C1 segment of cervical spinal cord (tissue), 14 donors: ENCODE measurements around the gene CARD9.

ENCODE experiments used
- DNase-seq, 14 donors: peaks; one replicate each; lab custom pipeline; 2025; lab: John Stamatoyannopoulos, UW

CARD9 gene

DNA sequence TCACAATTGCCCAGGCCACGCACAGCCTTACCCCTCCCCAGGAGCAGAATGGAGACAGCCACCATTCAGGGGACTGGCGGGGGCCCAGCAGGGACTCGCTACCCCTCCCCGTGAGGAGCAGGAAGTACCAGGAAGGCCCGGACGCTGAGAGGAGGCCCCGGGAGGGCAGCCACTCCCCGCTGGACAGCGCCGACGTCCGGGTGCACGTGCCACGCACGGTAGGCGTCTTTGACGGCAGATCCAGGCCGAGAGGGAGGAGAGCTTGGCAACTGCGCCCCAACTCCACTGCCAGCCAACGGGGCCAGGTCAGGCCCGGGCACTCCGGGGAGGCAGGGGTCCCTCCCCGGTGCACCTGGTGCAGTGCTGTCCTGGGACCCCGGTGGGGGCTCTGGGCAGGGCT is 23.9 kb downstream of the CARD9 start:
- no peak for DNase-seq

DNA sequence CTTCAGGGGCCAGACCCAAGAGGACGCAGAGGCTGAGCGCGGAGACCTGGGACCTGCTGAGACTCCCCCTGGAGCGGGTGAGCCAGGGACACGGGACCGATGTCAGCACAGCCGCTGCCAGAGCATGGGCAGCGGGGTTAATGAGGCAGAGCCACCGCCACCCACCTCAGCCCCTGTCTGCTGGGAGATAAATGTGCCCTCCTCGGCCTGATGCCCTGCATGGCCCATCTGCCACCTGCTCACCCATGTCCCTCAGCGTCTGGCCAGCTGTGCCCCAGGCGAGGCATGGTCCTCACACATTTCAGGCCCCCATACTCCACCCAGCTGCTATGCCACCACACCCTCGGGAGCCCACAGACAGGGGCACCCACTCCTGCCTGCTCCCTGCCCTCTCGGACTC is 24.8 kb downstream of the CARD9 start:
- no peak for DNase-seq

DNA sequence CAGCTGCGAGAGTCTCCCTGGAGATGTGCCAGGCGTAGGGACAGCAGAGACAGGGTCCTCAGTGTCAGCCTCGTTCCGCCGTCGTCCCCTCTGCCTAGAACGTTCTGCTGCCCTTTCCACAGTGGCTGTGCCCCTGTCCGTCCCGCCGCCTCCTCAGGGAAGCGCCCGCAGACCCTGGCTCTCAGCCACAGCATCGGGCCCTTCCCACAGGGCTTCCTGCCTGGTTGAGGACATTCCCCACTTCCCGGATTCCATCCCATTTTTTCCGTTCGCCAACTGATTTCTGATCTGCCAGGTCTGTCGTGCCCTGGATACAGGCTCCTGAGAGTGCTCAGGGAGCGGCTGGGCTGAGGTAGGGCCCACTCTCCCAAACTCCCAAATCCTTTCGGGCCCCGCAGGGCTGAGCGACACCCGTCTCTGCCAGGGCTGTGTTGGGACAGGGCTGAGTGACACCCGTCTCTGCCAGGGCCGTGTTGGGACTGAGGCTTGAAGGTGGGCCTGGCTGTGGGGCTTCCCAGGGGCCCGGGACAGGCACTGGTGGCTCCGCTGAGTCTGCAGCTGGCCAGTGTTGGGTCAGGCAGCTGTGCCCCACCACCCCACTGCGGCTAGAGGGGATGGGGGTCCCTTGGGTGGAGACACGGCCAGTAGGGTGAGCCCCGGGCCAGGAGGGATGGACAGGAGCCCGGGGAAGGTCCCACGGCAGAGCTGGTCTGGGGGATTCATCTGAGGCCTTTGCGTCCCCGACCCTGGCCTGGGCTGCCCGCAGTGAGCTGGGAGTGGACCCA is 25.8 kb downstream of the CARD9 start:
- DNase-seq: no peak

DNA sequence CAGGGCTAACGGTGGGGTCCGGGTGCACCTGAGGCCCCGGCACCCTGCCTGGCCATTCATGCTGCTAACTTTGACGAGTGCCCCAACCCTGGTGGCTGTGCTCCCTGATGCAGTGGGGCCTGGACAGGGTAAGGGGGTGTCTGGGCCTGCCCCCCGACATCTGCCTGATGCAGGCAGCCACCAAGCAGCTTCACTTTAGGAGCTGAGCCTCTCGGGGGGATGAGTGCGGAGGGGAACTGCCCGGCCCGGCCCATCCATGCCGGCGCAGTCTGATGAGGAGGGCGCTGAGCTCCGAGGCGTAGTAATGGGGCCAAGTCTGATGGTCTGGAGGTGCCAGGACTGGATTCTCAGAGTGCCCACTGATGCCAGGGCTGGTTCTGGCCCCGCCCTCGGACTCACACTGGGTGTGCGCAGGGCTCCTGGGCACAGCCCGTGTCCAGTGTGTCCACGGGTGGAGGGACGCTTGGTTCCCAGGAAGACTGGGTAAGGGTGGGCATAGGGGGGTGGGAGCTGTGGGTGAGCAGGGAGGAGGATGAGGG is 26.5 kb downstream of the CARD9 start:
- peak in 1 of 14 donors; percentile 65 for DNase-seq

DNA sequence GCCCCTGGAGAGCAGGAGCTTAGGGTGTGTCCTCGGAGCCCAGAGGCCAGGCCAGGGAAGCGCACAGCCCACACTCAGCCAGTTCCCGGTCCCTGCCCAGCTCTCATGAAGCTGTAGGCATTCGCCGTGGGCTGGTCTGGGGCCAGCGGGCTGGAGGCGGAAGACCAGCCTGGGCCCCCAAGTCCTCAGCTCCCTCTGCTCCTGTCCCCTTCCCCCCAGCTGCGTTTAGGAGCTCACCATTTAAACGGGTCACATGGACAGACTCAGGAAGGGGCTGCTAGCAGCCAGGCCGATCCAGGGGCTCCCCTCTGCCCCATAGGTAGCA is 27.4 kb downstream of the CARD9 start:
- peak in 1 of 14 donors; percentile 43 for DNase-seq

DNA sequence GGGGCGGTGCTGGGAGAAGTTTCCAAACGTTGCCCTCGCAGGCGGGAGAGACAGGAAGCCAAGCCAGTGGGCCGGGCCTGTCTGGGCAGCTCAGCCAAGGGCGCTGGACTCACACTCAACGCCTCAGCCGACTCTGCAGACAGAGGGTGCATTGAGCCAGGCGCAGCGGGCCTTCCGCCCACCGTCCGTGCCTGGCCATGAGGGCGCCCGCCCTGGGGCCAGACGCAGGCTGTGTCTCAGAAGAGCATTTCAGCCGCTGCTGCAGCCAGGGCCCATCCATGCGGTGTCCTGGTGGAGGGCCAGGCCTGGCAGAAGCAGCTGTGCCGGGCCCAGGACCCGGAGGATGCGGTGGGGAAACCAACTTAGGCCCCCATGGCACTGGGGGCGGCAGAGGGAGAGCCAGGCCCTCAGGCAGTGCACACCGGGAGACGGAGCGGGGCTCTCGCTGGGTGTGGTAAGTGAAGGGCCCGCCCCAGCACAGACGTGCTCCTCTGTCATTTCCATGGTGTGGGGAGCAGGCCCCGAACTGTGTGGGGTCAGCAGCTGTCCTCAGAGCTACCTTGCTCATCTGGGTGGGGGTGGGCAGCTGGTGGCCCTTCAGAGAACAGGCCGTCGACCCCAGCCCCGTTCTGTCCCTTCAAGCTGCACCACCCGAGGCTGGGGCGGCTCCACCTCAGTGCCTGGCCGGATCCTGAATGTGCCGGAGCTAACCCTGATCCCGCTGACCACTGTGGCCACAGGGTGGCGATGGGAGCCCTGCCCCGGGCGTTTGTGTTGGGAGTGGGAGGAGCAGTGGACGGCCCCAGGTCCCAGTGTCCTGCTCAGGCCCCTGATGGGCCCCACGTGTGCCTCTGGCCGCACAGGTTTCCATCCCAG is 27.9 kb downstream of the CARD9 start:
- DNase-seq: peak in 13 of 14 donors; percentile 52 to 90 (median 73)

DNA sequence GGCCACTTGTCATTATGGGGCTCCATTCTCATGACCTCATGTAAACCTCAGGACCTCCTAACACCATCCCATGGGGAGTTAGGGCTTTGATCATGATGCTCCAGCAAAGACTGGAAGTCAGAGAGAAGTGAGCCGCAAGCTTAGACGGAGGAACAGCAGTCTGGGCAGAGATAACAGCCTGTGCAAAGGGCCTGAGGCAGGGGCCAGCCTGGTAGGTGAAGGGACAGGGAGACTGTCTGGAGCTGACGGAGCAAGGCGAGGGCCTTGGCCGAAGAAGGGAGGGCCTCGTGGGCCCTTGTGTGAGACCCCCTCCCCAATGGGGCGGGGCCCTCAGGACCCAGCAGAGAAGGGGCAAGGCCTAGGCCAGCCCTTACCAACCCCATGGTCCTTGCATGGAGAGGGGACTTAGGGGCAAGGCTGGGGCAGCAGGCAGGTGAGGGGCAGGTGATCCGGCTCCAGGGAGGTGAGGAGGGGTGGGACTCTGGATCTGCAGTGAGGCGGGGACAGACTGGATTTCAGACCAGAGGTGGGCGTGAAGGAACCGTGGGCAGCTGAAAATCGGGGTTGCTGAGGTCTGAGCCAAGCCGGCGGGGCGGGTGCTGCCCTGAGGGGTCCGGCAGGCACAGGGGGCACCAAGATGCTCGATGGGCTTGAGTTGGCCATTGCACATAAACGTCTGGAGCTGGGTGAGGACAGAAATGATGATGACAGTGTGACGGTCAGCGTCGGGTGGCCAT is 28.8 kb downstream of the CARD9 start:
- no peak for DNase-seq

DNA sequence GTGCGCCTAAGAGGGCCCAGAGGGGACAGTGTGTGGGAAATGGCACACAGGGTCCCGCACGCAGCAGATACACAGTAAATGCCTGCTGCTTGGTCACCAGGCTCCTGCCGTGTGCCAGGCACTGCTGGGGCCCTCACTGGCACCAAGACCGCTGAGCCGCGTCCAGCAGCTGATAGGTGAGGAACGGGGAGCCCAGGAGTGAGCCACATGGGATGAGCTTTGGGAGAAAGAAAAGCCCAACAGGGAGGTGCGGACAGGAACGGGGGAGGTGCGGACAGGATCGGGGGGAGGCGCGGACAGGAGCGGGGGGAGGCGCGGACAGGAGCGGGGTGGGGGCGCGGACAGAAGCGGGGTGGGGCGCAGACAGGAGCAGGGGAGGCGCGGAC is 29.6 kb downstream of the CARD9 start:
- DNase-seq: no peak

DNA sequence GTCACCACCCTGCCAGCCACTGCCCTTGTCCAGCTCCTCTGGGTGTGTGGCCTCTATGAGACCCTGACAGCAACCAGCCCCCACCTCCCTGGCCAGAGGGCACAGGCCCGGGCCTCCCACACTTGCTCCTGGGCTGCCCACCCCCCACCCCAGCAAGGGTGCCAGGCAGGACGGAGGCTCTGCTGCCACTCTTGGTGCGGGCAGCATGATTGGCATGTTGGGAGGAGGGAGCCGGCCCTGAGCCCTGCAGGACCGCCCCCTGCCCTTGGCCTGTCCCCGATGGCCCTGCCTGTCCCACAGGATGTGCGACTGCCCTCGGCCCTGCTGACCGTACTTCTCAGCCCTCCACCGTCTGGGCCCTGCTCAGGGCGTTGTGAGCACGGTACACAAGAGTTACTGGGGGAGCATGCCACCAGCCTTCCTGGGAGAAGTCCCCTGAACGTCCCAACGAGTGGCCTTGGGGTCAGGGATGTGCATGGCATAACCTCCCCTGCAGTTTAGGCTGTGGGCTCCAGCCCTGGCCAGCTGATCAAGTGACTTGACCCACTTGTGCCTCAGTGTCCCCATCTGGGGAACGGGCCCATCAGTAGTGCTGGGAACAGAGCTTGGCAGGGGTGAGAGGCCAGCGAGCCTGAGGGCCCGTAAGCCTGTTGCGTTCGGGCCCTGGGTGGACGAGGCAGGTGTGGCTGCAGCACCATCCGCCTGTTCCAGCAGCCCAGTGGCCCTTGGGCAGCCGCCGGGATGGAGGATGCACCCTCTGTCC is 30.2 kb downstream of the CARD9 start:
- DNase-seq: no peak

DNA sequence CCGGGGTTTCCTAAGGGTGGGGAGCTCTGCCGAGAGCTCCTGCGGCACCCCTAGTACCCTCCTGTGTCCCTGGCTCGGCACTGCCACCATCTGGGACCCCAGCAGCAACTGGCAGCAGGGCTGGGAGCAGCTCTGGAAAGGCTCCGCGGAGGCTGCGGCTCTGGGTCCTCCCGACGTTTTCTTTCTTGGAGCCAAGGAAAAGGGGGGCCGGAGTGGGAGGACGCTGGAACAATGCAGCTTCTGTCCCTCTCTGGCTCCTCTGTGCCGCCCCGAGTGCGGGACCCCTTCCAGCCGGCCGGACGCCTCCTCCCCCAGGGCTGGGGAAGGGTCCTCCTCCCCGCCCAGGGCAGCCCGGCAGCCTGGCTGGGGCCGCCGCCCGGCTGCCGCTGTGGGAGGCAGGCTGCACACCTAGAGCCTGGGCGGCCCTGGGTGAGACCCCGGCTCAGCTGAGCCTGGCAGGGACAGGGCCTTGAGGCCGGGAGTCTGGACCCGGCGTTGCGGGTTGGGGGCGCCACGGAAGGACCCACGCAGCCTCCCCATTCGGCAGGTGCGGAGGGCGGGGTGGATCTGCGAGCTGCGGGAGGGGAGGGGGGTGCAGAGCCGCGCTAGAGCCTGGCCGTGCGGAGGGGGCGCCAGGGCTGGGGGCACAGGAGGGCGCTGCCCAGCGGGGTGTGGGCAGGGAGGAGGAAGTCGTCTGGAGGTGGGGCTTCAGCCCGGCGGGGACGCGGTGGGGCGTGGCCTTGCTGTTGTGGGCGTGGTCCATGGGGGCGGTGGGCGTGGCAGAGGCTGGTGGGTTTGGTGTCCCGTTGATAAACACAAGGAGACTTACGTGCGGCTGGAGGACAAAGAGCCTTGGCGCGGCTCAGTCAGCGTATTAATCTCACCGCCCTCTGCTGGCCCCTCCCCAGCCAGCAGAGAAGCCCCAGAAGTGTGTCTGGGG is 31.0 kb downstream of the CARD9 start:
- peak in 12 of 14 donors; percentile 39 to 75 (median 58) for DNase-seq

DNA sequence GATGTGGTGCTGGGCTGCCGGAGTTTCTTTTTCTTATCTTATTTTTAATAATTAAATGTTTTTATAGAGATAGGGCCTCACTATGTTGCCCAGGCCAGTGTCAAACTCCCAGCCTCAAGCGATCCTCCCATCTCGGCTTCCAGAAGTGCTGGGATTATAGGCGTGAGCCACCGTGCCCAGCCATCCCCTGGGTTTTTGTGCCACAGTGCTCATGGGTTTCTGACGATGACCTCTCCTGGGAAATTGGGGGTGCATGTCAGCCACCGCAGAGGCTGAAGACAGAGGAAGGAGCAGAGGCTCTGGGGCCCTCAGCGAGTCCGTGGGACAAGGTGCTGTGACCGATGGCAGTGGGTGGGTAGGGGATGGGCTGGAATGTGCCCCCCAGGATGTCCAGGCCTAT is 31.7 kb downstream of the CARD9 start:
- DNase-seq: no peak

DNA sequence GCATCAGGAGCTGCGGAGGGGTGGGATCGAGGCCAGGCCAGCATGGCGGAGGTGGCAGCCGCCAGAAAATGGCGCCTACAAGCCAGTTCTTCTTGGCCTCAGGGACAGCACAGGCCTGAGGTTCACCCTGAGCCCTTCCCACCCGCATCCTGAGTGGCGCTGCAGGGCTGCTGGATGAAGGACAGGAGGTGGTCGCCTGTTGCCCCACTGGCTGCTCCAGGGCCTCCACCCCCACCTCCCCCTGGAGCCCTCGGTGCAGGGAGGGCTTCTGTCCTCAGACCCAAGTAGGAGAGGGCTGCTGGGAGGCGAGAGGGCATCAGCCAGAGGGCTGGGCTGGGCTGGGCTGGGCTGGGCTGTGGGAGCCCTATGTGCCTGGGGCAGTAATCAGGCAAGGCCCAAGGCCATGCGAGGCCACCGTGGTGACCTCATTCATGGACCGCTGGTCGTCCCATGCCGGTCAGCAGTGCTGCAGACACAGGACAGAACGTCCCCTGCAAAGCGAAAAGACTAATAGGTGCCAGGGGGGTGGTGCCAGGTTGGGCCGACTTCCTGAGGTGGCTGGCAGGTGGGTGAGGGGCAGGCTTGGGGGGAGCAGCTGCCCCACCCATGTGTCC is 32.3 kb downstream of the CARD9 start:
- peak in 4 of 14 donors; percentile 21 to 68 (median 28) for DNase-seq

DNA sequence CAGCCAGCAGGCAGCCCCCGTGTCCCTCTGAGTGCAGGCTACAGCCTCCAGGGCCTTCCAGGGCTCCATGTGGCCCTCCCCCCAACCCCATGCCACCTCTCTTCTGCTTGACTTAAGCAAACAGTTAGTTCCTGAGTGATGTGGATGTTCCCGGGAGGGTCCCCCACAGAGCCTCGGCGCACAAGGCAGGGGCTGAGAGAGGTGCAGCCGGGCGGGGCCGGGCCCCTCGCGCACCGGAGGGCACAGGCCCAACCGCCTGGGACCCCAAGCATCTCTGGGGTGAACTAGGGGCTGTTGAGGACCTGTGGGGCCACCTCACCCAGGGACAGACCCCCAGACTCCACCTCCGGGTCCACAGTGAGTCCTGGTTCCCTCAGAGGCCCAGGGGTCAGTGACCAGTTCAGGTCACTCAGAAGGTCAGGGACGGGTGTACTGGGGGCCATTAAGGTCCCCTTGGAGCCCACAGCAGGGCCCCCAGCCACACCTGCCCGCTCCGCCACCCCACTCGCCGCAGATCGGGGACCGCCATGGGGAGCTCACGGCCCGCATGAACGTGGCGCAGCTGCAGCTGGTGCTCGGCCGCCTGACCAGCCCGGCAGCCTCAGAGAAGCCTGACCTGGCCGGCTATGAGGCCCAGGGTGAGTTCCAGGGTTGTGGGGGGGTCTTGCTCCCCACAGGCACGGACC is 33.0 kb downstream of the CARD9 start:
- no peak for DNase-seq

DNA sequence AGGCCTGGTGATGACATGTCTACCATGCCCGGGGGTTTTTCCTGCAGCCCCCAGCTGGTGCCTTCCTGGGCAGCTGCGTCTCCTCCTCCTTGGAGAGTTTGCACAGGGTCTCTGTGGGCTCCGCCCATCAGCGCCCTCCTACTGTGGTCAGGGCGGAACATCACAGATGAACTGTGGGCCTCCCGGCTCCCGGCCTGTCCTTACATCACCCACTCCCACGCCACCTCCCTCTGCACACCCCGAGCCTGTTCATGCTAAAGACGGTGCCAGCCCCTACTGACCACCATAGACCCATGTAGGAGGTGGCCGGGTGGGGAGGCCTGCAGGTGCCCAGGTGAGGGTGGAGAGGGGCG is 33.5 kb downstream of the CARD9 start:
- no peak for DNase-seq

DNA sequence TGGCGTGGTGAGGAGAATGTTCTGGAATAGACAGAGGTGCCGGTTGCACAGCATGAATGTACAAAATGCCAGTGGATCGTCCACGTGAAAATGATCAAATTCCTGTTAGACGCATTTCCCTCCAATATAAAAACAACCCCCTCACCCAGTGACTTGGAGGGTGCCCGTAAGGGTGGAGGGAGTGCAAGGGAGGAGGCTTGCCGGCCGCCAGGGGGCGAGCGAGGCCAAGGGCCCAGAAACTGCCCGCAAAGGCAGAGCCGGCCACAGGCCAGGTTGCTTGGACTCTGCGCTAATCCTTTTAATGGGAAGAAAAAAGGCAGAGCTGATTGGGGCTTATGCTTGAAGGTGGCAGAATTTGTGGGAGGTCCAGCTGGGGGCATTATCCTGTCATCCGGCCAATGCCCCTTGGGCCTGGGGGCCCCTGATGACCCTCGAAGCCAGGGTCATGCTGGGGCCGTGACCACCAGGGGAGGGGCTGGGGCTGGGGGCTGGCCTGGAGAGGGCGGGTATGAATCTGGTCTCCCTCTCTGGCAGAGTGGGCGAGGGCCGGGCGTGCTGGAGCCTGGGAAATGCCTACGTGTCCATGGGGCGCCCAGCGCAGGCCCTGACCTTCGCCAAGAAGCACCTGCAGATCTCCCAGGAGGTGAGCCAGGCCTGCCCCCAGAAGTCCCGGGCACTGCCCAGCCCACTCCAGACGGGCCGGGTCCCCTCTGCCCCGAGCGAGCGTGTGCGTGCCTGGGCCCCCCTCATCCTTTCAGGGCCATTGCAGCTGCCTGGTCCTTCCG is 34.1 kb downstream of the CARD9 start:
- peak in 10 of 14 donors; percentile 10 to 80 (median 46) for DNase-seq

DNA sequence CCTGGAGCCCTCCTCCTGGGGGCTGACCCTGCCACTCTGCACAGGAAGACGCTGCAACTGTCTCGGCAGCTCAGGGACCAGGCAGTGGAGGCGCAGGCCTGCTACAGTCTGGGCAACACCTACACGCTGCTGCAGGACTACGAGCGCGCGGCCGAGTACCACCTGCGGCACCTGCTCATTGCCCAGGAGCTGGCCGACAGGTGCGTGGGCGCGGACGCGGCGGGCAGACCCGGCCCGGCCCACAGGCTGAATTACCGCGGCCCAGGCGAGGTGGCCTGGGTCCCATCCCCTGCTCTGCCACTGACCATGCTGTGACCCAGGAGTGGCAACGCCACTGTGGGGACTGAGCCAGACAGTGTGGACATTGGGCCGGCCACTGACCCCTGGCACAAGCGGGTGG is 35.0 kb downstream of the CARD9 start:
- no peak for DNase-seq

DNA sequence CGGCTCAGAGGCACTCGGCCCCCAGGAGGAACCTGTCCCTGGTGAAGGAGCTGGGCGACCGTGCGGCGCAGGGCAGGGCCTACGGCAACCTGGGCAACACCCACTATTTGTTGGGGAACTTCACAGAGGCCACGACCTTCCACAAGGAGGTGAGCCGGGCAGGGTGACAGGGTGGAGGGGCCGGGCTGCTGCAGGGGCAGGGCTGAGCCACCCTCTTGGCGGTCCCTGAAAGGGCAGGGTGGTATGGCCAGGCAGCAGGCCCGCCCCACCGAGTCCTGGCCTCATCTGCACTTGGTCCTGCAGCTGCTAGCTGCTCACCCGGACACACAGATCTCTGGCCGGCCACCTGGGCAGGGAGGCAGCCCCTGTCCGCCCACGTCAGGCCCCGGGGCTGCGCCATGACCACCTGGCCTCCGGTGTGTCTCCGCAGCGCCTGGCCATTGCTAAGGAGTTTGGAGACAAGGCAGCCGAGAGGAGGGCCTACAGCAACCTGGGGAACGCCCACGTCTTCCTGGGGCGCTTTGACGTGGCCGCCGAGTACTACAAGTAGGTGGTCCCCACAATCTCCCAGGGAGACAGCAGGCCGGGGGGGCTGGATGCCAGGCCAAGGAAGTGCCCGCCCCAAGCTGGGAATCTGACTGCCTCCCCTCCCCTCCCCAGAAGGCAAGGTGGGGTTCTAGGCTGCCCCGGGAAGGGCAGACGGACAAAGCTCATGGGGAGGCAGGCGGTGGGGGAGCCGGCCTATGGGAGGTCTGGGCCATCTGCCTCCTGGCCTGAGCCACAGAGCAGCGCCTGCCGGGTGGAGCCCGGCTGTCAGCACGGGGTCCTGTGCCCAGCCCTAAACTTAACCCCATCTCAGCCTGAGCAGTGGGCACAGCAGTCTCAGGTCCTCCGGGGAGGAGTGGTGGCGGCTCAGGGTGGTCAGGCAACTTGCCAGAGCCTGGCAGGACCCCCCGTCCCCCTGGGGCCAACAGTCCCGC is 35.8 kb downstream of the CARD9 start:
- DNase-seq: no peak
